Stimulated activated CD8-positive, alpha-beta memory T cell treated with anti-CD3 and anti-CD28 coated beads, Interleukin-7, amount 100 ng/mL, for 24 hours (primary cell): ENCODE results near the gene RGS6.

Experiments used
- DNase-seq: peaks from one replicate; pipeline ENCODE4 v3.0.0-alpha.2; 2020; ENCODE audit warnings: low read depth

RGS6 gene

GRCh38 chr14:72247896-72248465 lies 315.8 kb downstream of the RGS6 start:
- no peak for DNase-seq

GRCh38 chr14:72253503-72253902 lies 321.3 kb downstream of the RGS6 start:
- no peak for DNase-seq

- DNase-seq, result no peak
Measured at GRCh38 chr14:72254202-72254936, 322.1 kb downstream of the RGS6 start.

GRCh38 chr14:72254937-72255472 lies 322.8 kb downstream of the RGS6 start:
- DNase-seq, result no peak

- no peak for DNase-seq
Measured at GRCh38 chr14:72256055-72256454, 323.8 kb downstream of the RGS6 start.

- no peak for DNase-seq
Measured at GRCh38 chr14:72261068-72261467, 328.8 kb downstream of the RGS6 start.

GRCh38 chr14:72262771-72263170 lies 330.5 kb downstream of the RGS6 start:
- no peak for DNase-seq

GRCh38 chr14:72264716-72265115 lies 332.5 kb downstream of the RGS6 start:
- no peak for DNase-seq

GRCh38 chr14:72270147-72270727 lies 338.0 kb downstream of the RGS6 start:
- DNase-seq, result no peak

- DNase-seq, result no peak
Measured at GRCh38 chr14:72270749-72271148, 338.5 kb downstream of the RGS6 start.

GRCh38 chr14:72275242-72275641 lies 343.0 kb downstream of the RGS6 start:
- DNase-seq, result no peak

GRCh38 chr14:72278316-72278715 lies 346.1 kb downstream of the RGS6 start:
- no peak for DNase-seq

GRCh38 chr14:72284176-72284575 lies 351.9 kb downstream of the RGS6 start:
- DNase-seq, result no peak

GRCh38 chr14:72290241-72290640 lies 358.0 kb downstream of the RGS6 start:
- DNase-seq, result no peak

GRCh38 chr14:72291908-72292688 lies 359.9 kb downstream of the RGS6 start:
- no peak for DNase-seq

- no peak for DNase-seq
Measured at GRCh38 chr14:72292689-72293024, 360.4 kb downstream of the RGS6 start.

GRCh38 chr14:72301352-72301751 lies 369.1 kb downstream of the RGS6 start:
- DNase-seq, result no peak

GRCh38 chr14:72303930-72304329 lies 371.7 kb downstream of the RGS6 start:
- no peak for DNase-seq

- DNase-seq, result no peak
Measured at GRCh38 chr14:72305561-72305960, 373.3 kb downstream of the RGS6 start.

GRCh38 chr14:72308967-72309485 lies 376.8 kb downstream of the RGS6 start:
- DNase-seq, result no peak

- DNase-seq, result no peak
Measured at GRCh38 chr14:72311116-72311515, 378.9 kb downstream of the RGS6 start.

- no peak for DNase-seq
Measured at GRCh38 chr14:72311516-72311915, 379.3 kb downstream of the RGS6 start.
